Muscle of leg (tissue), 11 donors: ENCODE results near the gene NOTCH3. TPM values are rescaled to one million over a fixed set of nuclear protein-coding genes. Genes with fewer than 3 reads are reported as not detected.

Experiments
- DNase-seq: peaks from one replicate; pipeline ENCODE4 v3.0.0; 2013
- H3K27ac ChIP-seq: one replicate; pipeline ENCODE4 v1.5.1; 2013; ENCODE audit warnings: mild to moderate bottlenecking, low read length, control low read depth
- H3K27me3 ChIP-seq: one replicate; pipeline ENCODE4 v1.6.1; 2013; ENCODE audit warnings: low read length; ENCODE audit not compliant: control insufficient read depth, insufficient read depth
- H3K36me3 ChIP-seq: one replicate; pipeline ENCODE4 v1.6.1; 2013; ENCODE audit warnings: low read length; ENCODE audit not compliant: control insufficient read depth, insufficient read depth
- H3K4me1 ChIP-seq: one replicate; pipeline ENCODE4 v1.6.1; 2013; ENCODE audit warnings: low read length; ENCODE audit not compliant: control insufficient read depth, insufficient read depth
- H3K4me3 ChIP-seq: one replicate; pipeline ENCODE4 v1.5.1; 2013; ENCODE audit warnings: low read length, control low read depth
- H3K9me3 ChIP-seq: replicated peaks from 2 replicates; pipeline ENCODE4 v1.6.1; 2013; ENCODE audit warnings: low read depth, low read length; ENCODE audit not compliant: control insufficient read depth
- WGBS: methylation state at CpG from one replicate; pipeline ENCODE4 v1.1.5; 2013; ENCODE audit warnings: missing lambda C conversion rate; ENCODE audit not compliant: insufficient coverage; 5-methylcytosine and 5-hydroxymethylcytosine counted together
- polyA plus RNA-seq, 8 donors: library from polyadenylated mRNA; unstranded; fragments of 120-200 nt; gene quantifications; one replicate each; pipeline versions ENCODE4 v1.2.1 to v1.2.3, GENCODE V29; 2013; ENCODE audit warnings: inconsistent platforms in 1 of 8, low replicate concordance in 1 of 8; ENCODE audit not compliant: insufficient read length in 8 of 8, insufficient read depth in 1 of 8
- total RNA-seq: library from RNA; stranded (reverse); fragments of 120-200 nt; gene quantifications from one replicate; pipeline ENCODE4 v1.2.4, GENCODE V29; 2013

The NOTCH3 gene
- total and polyA plus RNA-seq, 9 donors: 63.1 to 241 (median 181) TPM

GRCh38 chr19:15196360-15197005 is 4.3 kb downstream of the NOTCH3 start:
- H3K9me3 ChIP-seq: no peaks in the 10 kb centered on the region
- peaks cover 42% of the 10 kb centered on the region for H3K4me1 ChIP-seq
- H3K36me3 ChIP-seq: peaks cover 42% of the 10 kb centered on the region
- H3K4me3 ChIP-seq: peak overlapping the region; percentile 34
- peaks cover 9% of the 10 kb centered on the region for H3K27me3 ChIP-seq
- peak overlapping the region; percentile 49 for H3K27ac ChIP-seq
- DNase-seq: no peak
- WGBS: no CpG with 5 or more reads among the region's 4 CpGs

- Histone ChIP-seq H3K9me3 (no peaks in the 10 kb centered on the region), H3K36me3 (peaks cover 50% of the 10 kb centered on the region), H3K4me1 (peaks cover 39% of the 10 kb centered on the region), H3K27me3 (peaks cover 9% of the 10 kb centered on the region), H3K4me3 (peak overlapping the region; percentile 34), H3K27ac (peak overlapping the region; percentile 55)
- WGBS: 6% methylated on average over 68 of the region's 91 CpGs
- DNase-seq: peak; percentile 60
These were observed 5.1 kb downstream of the NOTCH3 start for GRCh38 chr19:15195371-15196334.

GRCh38 chr19:15194938-15195337 is 5.9 kb downstream of the NOTCH3 start:
- Histone ChIP-seq H3K27me3 (peaks cover 6% of the 10 kb centered on the region), H3K27ac (peak overlapping the region; percentile 55), H3K4me3 (peak overlapping the region; percentile 5), H3K36me3 (peaks cover 56% of the 10 kb centered on the region), H3K4me1 (peaks cover 39% of the 10 kb centered on the region), H3K9me3 (no peaks in the 10 kb centered on the region)
- DNase-seq: no peak
- WGBS: no CpG with 5 or more reads among the region's 6 CpGs

- peaks cover 17% of the 10 kb centered on the region for H3K4me1 ChIP-seq
- no peaks in the 10 kb centered on the region for H3K9me3 ChIP-seq
- H3K27me3 ChIP-seq: peaks cover 4% of the 10 kb centered on the region
- no peak overlapping the region for H3K4me3 ChIP-seq
- H3K27ac ChIP-seq: no peak overlapping the region
- H3K36me3 ChIP-seq: peaks cover 74% of the 10 kb centered on the region
- WGBS: 94% methylated on average over 18 of the region's 18 CpGs
- DNase-seq: no peak
These were observed 8.8 kb downstream of the NOTCH3 start for GRCh38 chr19:15191982-15192381.

- peaks cover 12% of the 10 kb centered on the region for H3K4me1 ChIP-seq
- no peaks in the 10 kb centered on the region for H3K9me3 ChIP-seq
- peaks cover 74% of the 10 kb centered on the region for H3K36me3 ChIP-seq
- H3K4me3 ChIP-seq: no peak overlapping the region
- no peak overlapping the region for H3K27ac ChIP-seq
- 91% methylated on average over 18 of the region's 18 CpGs for WGBS
- peaks cover 4% of the 10 kb centered on the region for H3K27me3 ChIP-seq
- DNase-seq: no peak
These were observed 9.3 kb downstream of the NOTCH3 start for GRCh38 chr19:15191514-15191913.

- no peak overlapping the region for H3K27ac ChIP-seq
These were observed 11.9 kb downstream of the NOTCH3 start for GRCh38 chr19:15188851-15189250.

GRCh38 chr19:15187026-15188007 is 13.5 kb downstream of the NOTCH3 start:
- H3K9me3 ChIP-seq: no peaks in the 10 kb centered on the region
- H3K36me3 ChIP-seq: peaks cover 81% of the 10 kb centered on the region
- no peak overlapping the region for H3K4me3 ChIP-seq
- H3K4me1 ChIP-seq: no peaks in the 10 kb centered on the region
- DNase-seq: no peak
- H3K27ac ChIP-seq: no peak overlapping the region
- 92% methylated on average over 32 of the region's 38 CpGs for WGBS
- H3K27me3 ChIP-seq: no peaks in the 10 kb centered on the region

More at GRCh38 chr19:15188851-15189250, 11.9 kb downstream of the NOTCH3 start:
- Histone ChIP-seq H3K36me3 (peaks cover 86% of the 10 kb centered on the region), H3K27me3 (no peaks in the 10 kb centered on the region), H3K4me3 (no peak overlapping the region), H3K4me1 (no peaks in the 10 kb centered on the region), H3K9me3 (no peaks in the 10 kb centered on the region)
- WGBS: 95% methylated on average over 24 of the region's 24 CpGs
- DNase-seq: no peak

GRCh38 chr19:15185188-15185587 is 15.6 kb downstream of the NOTCH3 start:
- no peak for DNase-seq
- Histone ChIP-seq H3K27ac (no peak overlapping the region), H3K27me3 (no peaks in the 10 kb centered on the region), H3K4me3 (no peak overlapping the region), H3K36me3 (peaks cover 78% of the 10 kb centered on the region), H3K4me1 (no peaks in the 10 kb centered on the region), H3K9me3 (no peaks in the 10 kb centered on the region)
- 88% methylated on average over 7 of the region's 12 CpGs for WGBS

- H3K4me1 ChIP-seq: no peaks in the 10 kb centered on the region
- H3K9me3 ChIP-seq: no peaks in the 10 kb centered on the region
- H3K27ac ChIP-seq: no peak overlapping the region
- H3K36me3 ChIP-seq: peaks cover 79% of the 10 kb centered on the region
- H3K27me3 ChIP-seq: no peaks in the 10 kb centered on the region
- no peak for DNase-seq
- H3K4me3 ChIP-seq: no peak overlapping the region
- WGBS: no CpG with 5 or more reads among the region's 4 CpGs
These were observed 16.0 kb downstream of the NOTCH3 start for GRCh38 chr19:15184776-15185175.
